HUDEP-2 (cell line): Measurements from ENCODE around the gene CRHBP.
A peak's percentile ranks its signal among the peaks of the same experiment; 100 is the strongest.
"Not testable (repeated sequence)": the region's sequence is repeated elsewhere in the genome, so short reads cannot be mapped to it uniquely, and the experiment has no call there.

ENCODE experiments used
- DNase-seq, 76 experiments: peaks; one replicate each; lab custom pipeline; 2025; ENCODE audit not compliant: unreplicated experiment in 76 of 76; lab: John Stamatoyannopoulos, UW

Gene CRHBP, protein sequence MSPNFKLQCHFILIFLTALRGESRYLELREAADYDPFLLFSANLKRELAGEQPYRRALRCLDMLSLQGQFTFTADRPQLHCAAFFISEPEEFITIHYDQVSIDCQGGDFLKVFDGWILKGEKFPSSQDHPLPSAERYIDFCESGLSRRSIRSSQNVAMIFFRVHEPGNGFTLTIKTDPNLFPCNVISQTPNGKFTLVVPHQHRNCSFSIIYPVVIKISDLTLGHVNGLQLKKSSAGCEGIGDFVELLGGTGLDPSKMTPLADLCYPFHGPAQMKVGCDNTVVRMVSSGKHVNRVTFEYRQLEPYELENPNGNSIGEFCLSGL

DNA sequence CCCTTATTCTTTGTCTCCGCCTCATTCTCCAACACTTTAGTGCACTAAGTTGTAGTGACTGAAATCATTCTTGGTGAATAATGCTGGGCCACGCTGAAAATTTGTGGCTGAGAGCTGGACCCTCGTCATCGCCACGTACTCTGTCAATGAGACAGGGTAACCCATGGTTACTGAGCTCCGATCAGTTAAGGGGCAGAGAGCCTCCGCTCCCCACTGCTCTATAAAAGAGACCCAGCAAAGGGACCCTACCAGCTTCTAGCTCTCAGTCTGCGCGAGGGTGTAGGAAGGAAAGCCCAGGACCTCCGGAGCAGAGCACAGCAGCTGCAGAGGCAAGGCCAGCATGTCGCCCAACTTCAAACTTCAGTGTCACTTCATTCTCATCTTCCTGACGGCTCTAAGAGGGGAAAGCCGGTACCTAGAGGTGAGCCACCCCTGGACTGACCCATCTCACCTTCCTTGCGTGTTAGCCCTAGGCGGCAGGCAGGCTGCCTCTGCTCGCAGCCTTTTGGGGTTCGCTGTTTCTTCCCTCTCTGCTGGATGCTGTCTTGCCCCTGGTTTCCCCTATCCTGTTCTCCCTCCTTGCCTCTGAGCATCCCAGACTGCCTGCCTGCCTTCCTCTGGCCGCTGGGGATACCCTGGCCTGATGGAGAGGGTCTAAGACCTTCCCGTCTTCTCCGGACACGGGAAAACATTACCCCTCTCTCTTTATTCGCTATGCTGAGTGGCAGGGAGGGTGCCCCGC is at the start of gene CRHBP:
Gene CRHBP, plus strand, starts transcription at position 251 of the 742 bp plus-strand sequence. Its CDS starts 90 bp downstream, at position 341.
- DNase-seq: peak in 1 of 76 experiments; percentile 39

DNA sequence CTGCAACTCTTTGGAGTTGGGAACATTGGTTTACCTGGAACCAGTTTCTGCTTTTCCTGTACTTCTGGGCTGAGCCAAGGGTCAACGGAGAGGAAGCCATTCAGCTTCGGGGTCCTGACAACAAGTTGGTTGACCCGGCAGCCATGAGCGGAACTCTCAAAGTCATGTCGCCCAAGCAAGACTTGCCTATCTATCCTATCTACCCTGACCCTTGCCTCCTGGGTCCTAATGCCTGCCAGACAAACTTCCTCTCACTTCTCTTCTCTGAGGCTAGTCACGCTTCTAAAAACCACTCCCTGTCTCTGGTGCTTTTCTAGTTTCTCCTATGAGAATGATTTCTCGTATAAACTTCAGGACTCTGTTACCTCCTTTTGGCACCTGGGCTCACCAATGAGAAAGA is 44.7 kb upstream of the CRHBP start:
- no peak for DNase-seq

DNA sequence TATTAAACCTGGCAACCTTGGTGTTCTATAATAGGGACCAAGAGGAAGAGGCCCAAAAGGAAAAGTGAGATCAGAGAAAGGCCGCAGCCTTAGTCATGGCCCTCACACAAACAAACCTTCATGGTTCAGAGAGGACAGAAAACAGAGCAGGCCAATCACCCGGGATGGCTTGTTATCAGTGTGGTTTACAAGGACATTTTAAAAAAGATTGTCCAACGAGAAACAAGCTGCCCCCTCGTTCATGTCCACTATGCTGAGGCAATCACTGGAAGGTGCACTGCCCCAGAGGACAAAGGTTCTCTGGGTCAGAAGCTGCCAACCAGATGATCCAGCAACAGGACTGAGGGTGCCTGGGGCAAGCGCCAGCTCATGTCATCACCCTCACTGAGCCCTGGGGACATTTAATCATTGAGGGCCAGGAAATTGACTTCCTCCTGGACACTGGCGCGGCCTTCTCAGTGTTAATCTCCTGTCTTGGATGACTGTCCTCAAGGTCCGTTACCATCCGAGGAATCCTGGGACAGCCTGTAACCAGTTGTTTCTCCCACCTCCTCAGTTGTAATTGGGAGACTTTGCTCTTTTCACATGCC is 42.4 kb upstream of the CRHBP start:
- not testable (repeated sequence) for DNase-seq

DNA sequence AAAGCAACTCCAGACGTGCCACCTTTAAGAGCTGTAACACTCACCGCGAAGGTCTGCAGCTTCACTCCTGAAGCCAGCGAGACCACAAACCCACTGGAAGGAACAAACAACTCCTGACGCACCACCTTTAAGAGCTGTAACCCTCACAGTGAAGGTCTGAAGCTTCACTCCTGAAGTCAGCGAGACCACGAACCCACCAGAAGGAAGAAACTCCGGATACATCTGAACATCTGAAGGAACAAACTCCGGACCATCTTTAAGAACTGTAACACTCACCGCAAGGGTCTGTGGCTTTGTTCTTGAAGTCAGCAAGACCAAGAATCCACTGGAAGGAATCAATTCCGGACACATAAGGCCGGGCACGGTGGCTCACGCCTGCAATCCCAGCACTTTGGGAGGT is 38.2 kb upstream of the CRHBP start:
- DNase-seq: not testable (repeated sequence)

DNA sequence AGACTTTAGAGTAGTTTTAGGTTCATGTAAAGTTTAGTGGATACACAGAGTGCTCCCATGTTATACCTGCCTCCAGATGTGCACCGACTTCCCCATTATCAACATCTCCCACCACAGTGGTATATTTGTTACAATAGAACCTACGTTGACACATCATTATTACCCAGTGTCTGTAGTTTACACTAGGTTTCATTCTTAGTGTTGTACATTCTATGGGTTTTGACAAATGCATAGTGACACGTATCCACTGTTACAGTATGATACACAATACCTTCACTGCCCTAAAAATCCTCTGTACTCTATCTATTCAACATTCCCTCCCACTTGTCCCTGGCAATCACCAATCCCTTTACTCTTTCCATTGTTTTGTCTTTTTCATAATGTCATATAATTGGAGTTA is 34.3 kb upstream of the CRHBP start:
- no peak for DNase-seq

DNA sequence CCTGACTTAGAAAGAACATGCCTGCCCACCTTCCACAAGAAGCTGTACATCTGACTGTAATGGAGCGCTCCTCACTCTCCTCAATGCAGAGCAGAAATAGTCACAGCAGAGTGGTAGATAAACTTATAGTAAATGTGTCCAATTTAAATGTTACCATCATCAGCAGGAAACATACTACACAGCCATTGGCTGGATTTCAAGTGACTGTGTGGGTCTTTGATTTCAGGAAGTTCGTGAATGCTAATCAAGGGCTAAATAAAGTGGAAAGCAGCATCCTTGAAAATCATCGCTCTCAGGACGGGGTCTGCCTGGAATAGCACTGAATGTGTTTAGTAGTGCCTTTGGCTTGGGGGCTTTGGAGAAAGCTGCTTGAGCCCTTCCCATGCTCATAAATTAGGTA is 32.4 kb upstream of the CRHBP start:
- DNase-seq: no peak

DNA sequence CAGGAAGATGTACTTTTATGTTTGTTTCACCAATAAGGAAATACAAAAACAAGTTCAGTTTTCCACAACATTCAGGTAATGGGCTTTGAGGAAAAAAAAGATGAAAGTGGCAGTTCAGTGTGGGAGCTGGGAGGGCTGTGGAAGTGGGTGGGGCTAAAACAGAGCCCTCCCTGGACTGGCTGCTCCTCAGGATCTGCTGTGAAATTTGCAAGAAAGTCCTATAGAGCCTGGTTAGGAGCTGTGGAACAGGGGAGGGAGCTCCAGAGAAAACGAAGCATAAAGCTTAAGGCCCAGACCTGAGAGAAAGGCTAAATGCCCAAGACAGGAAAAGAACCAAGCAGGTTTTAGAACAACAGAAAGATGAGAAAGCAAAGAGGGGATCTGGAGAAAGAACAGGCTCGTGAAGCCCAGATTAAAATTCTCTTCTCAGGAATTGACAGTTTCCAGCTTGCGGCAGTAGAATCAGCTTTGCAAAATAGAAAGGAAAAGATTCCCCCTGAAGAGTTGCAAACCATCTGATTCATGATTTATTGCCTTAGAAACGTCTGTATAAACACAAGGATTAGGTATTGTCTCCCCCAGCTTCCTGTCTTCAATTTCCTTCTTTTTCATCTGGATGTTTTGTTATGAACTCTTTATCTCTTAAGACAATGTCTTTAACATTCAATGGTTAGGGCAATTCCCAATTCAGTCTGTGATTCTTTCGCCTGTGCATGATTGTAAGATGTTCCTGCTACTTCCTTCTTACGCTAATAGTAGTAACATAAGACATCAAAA is 26.3 kb upstream of the CRHBP start:
- DNase-seq: no peak

DNA sequence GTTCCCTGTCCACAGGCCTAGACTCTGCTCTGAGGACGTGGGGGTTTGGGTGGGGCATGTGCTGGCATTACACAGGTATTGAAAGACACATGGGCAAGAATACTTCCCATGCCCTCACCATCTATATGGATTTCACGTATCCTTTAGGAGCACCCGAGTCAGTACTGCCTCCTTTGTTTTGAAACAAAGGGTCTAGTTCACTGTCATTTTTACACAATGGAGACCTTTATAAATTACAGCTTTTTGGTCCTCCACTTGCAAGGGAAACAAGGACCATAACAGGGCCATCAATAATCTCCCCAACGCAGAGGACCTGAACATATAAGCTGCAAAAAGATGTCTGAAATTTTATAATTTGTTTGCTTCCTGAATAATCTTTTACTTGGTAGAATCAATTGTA is 24.9 kb upstream of the CRHBP start:
- DNase-seq: no peak

DNA sequence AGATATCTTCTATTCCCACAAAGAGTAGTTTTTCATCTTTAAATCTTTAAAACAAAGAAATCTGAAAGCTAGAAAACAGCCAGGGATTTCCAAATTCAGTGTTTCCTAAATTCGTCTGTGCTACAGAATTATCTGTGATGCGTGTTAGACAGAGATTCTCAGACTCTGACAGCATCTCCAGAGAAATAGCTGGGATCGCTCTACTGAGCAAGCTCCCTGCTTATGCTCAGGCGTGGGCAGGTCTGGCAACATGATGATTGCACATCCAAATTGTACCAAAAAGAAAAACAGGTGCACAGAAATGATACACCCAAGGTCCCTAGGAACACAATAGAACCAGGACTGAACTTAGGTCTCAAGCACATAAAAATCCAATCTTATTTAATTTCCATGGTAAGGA is 22.8 kb upstream of the CRHBP start:
- no peak for DNase-seq

DNA sequence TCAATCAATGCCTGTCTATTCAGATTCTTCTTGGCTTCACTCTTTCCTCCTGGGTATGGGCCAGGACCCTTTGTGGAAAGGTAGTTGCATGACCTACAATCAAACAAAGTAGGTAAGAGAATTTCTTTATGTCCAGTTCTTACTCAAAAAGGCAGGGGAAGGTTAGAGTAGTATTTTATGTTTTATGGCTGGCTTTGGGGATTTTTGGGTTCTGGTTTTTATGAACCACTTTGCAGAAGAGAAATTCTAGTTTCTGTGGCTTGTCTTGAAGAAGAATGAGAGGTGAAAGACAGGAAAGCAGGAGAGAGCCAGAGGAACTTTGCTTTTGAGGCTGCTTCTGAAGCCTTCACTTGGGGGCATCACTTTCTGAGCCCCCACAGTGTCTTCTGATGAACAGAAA is 14.7 kb upstream of the CRHBP start:
- no peak for DNase-seq

DNA sequence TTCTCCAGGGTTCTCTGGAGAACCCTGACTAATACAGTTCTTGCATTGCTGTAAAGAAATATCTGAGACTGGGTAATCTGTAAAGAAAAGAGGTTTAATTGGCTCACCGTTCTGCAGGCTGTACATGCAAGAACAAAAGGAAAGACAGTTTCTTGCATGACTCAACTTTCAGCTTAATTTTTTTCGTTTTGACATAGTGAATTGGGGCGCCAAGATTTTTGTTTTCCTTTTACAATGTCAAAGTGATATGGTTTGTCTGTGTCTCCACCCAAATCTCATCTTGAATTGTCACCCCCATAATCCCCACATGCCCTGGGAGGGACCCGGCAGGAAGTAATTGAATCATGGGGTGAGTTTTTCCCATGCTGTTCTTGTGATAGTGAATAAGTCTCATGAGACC is 11.8 kb upstream of the CRHBP start:
- no peak for DNase-seq

DNA sequence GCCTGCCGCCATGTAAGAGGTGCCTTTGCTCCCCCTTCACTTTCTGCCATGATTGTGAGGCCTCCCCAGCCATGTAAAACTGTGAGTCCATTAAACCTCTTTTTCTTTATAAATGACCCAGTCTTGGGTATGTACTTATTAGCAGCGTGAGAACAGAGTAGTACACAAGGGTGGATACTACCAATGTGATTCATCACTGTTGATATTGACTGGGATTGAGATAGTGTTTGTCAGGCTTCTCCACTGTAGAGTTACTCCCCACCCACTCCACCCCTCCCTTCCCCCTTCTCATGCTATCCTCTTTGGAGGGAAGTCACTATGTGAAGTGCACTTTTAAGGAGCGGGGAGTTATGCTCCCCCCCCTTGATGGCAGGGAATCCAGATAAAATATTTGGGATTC is 11.4 kb upstream of the CRHBP start:
- peak in 55 of 76 experiments; percentile 5 to 74 (median 34) for DNase-seq

DNA sequence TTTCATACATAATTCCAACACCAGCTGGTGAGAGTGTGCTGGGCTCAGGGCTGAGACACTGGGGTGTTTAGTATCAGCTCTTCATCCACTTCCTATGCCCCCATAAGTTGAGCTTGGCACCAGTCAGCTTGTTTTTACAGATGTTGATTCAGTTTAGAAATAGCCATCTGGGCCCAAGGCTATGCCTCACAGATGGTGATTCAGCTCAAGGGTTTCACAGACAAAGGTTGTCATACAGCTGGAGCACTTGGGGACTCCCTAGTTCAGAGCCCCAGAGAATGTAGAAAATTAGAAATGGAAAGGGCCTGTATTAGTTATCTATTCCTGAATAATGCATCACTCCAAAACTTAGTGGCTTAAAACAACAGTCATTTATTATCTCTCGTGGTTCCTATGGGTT is 10.3 kb upstream of the CRHBP start:
- DNase-seq: peak in 5 of 76 experiments; percentile 3 to 18 (median 13)

DNA sequence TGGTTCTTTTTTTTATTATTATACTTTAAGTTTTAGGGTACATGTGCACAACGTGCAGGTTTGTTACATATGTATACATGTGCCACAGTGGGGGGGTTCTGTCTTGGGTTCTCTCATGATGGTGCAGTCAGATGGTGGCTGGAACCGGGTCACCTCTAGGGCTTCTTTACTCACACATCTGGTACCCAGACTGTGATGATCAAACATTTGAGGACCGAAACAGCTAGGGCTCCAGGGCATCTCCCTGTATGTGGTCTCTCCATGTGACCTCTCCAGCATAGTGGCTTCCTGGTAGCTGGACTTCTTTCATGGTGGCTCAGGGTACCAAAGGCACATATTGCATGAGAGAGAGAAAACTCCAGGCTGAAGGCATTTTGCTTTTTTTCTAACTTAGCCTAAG is 9.8 kb upstream of the CRHBP start:
- no peak for DNase-seq

DNA sequence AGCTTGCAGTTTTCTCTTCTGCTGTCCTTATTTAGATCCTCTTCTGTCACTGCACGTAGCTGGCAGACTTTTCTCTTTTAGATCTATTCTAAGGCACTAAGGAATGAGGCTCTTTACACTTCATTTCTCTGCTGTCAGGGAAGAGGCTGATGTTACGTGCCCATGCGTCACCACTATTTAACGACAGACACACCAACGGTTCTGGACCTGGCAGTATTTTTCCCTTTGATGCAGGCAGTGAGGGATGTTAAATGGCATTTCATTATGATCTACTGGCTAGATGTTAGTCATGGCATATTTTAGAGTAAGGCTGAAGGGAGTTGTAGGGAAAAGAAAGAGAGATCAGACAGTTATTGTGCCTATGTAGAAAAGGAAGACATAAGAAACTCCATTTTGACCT is 8.2 kb upstream of the CRHBP start:
- no peak for DNase-seq

DNA sequence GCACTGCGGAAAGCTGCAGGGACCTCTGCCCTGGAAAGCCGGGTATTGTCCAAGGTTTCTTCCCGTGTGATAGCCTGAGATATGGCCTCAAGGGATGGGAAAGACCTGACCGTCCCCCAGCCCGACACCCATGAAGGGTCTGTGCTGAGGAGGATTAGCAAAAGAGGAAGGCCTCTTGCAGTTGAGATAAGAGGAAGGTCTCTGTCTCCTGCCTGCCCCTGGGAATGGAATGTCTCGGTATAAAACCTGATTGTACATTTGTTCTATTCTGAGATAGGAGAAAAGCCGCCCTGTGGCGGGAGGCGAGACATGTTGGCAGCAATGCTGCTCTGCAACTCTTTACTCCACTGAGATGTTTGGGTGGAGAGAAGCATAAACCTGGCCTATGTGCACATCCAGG is 7.6 kb upstream of the CRHBP start:
- DNase-seq: peak in 31 of 76 experiments; percentile 4 to 63 (median 21)

DNA sequence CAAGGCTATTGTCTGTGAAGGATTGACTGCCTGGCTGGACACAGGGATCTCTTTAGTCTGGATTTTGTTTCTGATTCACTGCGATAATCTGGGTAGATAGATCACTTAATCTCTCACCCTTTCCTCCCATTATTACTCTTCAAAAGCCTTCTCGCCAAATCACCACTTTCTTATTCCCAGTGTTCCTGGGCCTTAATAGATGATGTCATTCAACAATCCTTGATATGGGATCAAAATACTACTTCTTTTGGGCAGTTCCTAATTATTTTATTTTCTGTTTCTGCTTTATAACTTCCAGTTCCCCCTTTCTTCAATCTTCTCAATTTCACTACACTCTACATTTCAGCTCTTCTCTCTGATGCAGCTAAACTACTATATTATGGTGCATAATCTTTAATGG is 6.8 kb upstream of the CRHBP start:
- DNase-seq: no peak

DNA sequence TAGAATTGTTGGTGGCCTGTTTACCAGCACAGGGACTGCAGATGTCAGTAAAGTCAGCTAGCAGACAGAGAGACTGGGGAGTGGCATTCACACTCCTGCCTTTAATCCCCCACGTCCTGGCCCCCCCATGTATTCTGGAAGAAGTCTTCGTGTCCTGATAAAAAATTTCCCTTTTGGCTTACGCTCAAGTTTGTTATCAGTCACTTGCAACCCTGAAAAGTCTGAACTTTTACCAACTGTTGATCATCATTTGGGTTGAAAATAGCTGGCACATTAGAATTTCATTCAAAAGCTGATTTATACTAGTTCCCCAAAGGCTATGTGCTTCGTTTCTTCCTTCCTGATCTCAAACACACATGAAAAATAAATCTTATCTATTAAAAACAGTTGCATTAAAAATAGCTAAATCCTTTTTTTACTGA is 5.8 kb upstream of the CRHBP start:
- DNase-seq: peak in 73 of 76 experiments; percentile 26 to 96 (median 82)

DNA sequence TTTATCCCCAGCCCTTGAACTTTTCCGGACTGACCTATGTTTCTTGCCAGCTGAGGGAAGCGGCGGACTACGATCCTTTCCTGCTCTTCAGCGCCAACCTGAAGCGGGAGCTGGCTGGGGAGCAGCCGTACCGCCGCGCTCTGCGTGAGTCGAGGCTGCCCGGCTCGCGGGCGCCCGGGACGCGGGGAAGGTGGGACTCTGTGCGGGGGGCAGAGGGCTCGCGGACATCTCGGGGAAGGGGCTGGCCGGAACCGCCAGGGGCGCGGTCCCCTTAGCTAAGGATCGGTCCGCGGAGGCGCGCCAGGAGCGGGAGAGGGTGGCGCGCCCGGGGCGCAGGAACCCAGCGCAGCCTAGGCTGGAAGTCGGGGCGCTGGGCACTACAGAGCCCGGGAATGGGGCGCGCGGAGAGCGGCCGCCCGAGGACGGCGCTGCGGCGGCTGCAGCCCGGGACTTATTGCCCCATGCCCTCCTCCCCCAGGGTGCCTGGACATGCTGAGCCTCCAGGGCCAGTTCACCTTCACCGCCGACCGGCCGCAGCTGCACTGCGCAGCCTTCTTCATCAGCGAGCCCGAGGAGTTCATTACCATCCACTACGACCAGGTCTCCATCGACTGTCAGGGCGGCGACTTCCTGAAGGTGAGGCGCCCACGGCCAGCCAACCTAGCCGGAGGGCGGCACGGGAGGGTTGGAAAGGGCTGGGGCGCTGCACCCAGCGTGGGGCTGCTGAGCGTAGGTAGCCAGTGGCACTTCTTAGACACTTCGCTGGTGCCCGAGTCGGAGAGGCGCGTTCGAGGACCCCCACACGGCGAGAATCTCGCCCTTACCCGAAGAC is 922 bp downstream of the CRHBP start:
- DNase-seq: peak in 19 of 76 experiments; percentile 6 to 63 (median 32)

DNA sequence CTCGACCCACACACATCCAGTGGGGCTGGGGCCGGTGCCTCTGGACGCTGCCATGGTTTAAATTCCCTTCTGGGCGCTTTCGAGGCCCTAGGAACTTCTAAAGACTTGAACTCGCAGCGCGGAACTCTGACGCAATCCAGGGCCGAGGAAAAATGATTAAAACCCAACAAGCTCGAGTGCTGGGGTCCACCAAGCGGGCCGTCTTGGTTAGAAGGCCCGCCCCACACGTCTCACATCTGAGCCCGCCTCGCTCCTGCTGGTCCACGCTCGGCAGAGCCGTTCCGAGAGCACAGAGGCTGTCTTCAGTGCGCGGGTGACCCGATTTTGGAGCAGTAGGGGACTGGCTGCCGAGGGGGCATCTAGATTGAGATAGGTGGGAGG is 1.5 kb downstream of the CRHBP start:
- peak in 27 of 76 experiments; percentile 9 to 62 (median 25) for DNase-seq
